ENCODE data around the gene DUOX1. TPM values are rescaled to one million over a fixed set of nuclear protein-coding genes. Genes with fewer than 3 reads are reported as not detected.

Gene DUOX1
- total and polyA plus RNA-seq, 12 donors: 0.14 to 0.99 (median 0.61) TPM; not detected in 1

- intact Hi-C loops (cut with DNase I): loop anchor here in 4 of 10 donors (5.0 to 10.0 kb wide), 4 partner anchors 70 to 147 kb away; no protein-coding TSS in a partner anchor
- no peak for ATAC-seq
- no peak for TF ChIP-seq CTCF (IDR thresholded peaks at IDR 0.05)
- H3K27ac ChIP-seq: no peak overlapping the region
- H3K36me3 ChIP-seq: no peaks in the 10 kb centered on the region
- H3K27me3 ChIP-seq: peaks cover 39 to 95% (median 85%) of the 10 kb centered on the region in 7 donors
- H3K9me3 ChIP-seq: no peaks in the 10 kb centered on the region
- H3K4me3 ChIP-seq: no peak overlapping the region
- DNase-seq: no peak
- WGBS, 2 donors: 8 to 12% methylated on average over 2 of the region's 2 CpGs
- H3K4me1 ChIP-seq: peaks cover 8 to 45% (median 22%) of the 10 kb centered on the region in 9 donors
Observed at GRCh38 chr15:45114751-45115085, 15.1 kb upstream of the DUOX1 start.

- Histone ChIP-seq H3K4me1 (peaks cover 8 to 45% (median 22%) of the 10 kb centered on the region in 9 donors), H3K36me3 (no peaks in the 10 kb centered on the region), H3K9me3 (no peaks in the 10 kb centered on the region), H3K4me3 (no peak overlapping the region), H3K27me3 (peaks cover 39 to 95% (median 84%) of the 10 kb centered on the region in 7 donors), H3K27ac (no peak overlapping the region)
- DNase-seq (no peak), ATAC-seq (no peak)
- 57 to 67% methylated on average over 7 of the region's 7 CpGs for WGBS, 2 donors
- TF ChIP-seq CTCF (IDR thresholded peaks at IDR 0.05): no peak
- intact Hi-C loops (cut with DNase I): loop anchor here in 4 of 10 donors (5.0 to 10.0 kb wide), 4 partner anchors 71 to 148 kb away; no protein-coding TSS in a partner anchor
Observed at GRCh38 chr15:45115312-45115820, 14.4 kb upstream of the DUOX1 start.

GRCh38 chr15:45116006-45116481 lies 13.8 kb upstream of the DUOX1 start:
- intact Hi-C loops (cut with DNase I): loop anchor here in 4 of 10 donors (5.0 to 10.0 kb wide), 4 partner anchors 71 to 149 kb away; no protein-coding TSS in a partner anchor
- 35 to 37% methylated on average over 19 of the region's 19 CpGs for WGBS, 2 donors
- H3K4me3 ChIP-seq: no peak overlapping the region
- H3K27ac ChIP-seq: no peak overlapping the region
- peaks cover 39 to 97% (median 85%) of the 10 kb centered on the region in 7 donors for H3K27me3 ChIP-seq
- no peak for ATAC-seq
- no peaks in the 10 kb centered on the region for H3K9me3 ChIP-seq
- H3K4me1 ChIP-seq: peaks cover 8 to 45% (median 22%) of the 10 kb centered on the region in 9 donors
- no peak for DNase-seq
- no peak for TF ChIP-seq CTCF (IDR thresholded peaks at IDR 0.05)
- no peaks in the 10 kb centered on the region for H3K36me3 ChIP-seq

- H3K27ac ChIP-seq: no peak overlapping the region
- no peaks in the 10 kb centered on the region for H3K9me3 ChIP-seq
- 12 to 14% methylated on average over 65 of the region's 65 CpGs for WGBS, 2 donors
- TF ChIP-seq CTCF (IDR thresholded peaks at IDR 0.05): no peak
- peak overlapping the region in 4 of 10 donors; percentile 3 to 16 (median 9) for H3K4me3 ChIP-seq
- peak in 4 of 8 donors; percentile 8 to 16 (median 13) for ATAC-seq
- intact Hi-C loops (cut with DNase I): loop anchor here in 4 of 10 donors (5.0 to 10.0 kb wide), 4 partner anchors 72 to 149 kb away; no protein-coding TSS in a partner anchor
- H3K36me3 ChIP-seq: no peaks in the 10 kb centered on the region
- peaks cover 8 to 45% (median 22%) of the 10 kb centered on the region in 9 donors for H3K4me1 ChIP-seq
- H3K27me3 ChIP-seq: peaks cover 34 to 99% (median 86%) of the 10 kb centered on the region in 7 donors
- no peak for DNase-seq
Observed at GRCh38 chr15:45116482-45117307, 13.1 kb upstream of the DUOX1 start.
